ENCODE data around the gene SPINDOC. TPM values are rescaled to one million over a fixed set of nuclear protein-coding genes. Genes with fewer than 3 reads are reported as not detected.
A peak's percentile ranks its signal among the peaks of the same experiment; 100 is the strongest.

The SPINDOC gene
- total and polyA plus RNA-seq, 9 of the 15 experiments (the other 6 are each of a cell fraction or from before 2014, with no cell fraction given) = 0.70 to 36.3 (median 19.6) TPM

DNA sequence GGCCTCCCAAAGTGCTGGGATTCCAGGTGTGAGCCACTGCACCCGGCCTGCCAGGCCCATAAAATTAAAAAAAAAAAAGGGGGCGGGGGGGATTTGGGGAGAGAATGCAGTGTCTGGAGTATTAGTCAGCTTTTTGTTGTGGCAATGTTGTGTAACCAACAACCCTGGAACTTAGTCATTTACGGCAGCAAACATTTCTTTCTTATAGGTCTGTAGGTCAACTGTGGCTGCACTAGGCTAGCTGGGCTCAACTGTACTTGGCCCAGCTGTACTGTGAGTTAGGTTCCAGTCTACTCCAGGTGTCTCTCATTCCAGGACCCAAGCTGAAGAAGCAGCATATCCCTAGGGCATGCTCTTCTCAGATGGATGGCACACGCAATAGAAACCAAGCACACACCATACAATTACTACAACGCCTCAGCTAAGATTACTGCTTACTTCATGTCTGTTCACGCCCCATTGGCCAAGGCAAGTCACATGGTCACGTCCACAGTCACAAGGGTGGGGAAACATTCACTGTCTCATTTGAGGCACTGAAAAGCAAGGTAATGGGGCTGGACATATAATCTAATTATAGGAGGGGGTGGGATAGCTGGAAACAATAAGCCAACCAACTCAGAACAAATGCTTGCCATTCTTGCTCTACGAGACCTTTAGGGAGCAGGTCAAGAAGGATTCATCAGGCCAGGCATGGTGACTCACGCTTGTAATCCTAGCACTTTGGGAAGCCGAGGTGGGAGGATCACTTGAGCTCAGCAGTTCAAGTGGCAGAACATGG lies 10.4 kb upstream of the SPINDOC start (continued):
- TF ChIP-seq ZNF184 (CRISPR knock-in tag; IDR thresholded peaks at IDR 0.05) (no peak), CCNT2 (IDR thresholded peaks at IDR 0.05; ENCODE audit: borderline replicate concordance, extremely low read depth, insufficient read length, low read depth, low read length) (no peak), HMG20B (CRISPR knock-in tag; IDR thresholded peaks at IDR 0.05) (no peak), ATF7 (IDR thresholded peaks at IDR 0.05) (0 out of 2 replicates have a peak, but pooled peaks have one; percentile 26), CEBPG (CRISPR knock-in tag; IDR thresholded peaks at IDR 0.05) (no peak; the same call in 1 of the 2 replicates), CEBPG (tag; conservative IDR thresholded peaks at IDR 0.05 in 1 of 2, IDR thresholded peaks at IDR 0.05 in 1 of 2) (peak; percentile 27 to 61; a peak in 2 of 4 replicates), TAL1 (IDR thresholded peaks at IDR 0.05) (0 out of 2 replicates have a peak, but pooled peaks have one; percentile 4), NELFE (IDR thresholded peaks at IDR 0.05; ENCODE audit: insufficient read depth, insufficient read length) (no peak), CREBBP (IDR thresholded peaks at IDR 0.05; ENCODE audit: low read depth, low read length) (no peak), SMAD4 (CRISPR knock-in tag; conservative IDR thresholded peaks at IDR 0.05) (0 out of 2 replicates have a peak, but pooled peaks have one; percentile 21), ILF3 (IDR thresholded peaks at IDR 0.05; ENCODE audit: borderline replicate concordance) (no peak), KDM4B (IDR thresholded peaks at IDR 0.05; ENCODE audit: borderline replicate concordance in 2 of 2, low read depth in 1 of 2) (no peak), ZNF764 (CRISPR knock-in tag; IDR thresholded peaks at IDR 0.05; ENCODE audit: low read depth) (peak; percentile 88)
- TF ChIP-seq, protein P1, sequence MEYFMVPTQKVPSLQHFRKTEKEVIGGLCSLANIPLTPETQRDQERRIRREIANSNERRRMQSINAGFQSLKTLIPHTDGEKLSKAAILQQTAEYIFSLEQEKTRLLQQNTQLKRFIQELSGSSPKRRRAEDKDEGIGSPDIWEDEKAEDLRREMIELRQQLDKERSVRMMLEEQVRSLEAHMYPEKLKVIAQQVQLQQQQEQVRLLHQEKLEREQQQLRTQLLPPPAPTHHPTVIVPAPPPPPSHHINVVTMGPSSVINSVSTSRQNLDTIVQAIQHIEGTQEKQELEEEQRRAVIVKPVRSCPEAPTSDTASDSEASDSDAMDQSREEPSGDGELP (CRISPR knock-in tag; IDR thresholded peaks at IDR 0.05; ENCODE audit: borderline replicate concordance) = 0 out of 2 replicates have a peak, but pooled peaks have one; percentile 41
- TF ChIP-seq, protein P2, sequence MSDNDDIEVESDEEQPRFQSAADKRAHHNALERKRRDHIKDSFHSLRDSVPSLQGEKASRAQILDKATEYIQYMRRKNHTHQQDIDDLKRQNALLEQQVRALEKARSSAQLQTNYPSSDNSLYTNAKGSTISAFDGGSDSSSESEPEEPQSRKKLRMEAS (CRISPR knock-in tag; IDR thresholded peaks at IDR 0.05) = peak; percentile 57; the same call in 1 of the 2 replicates
- TF ChIP-seq, protein P3, sequence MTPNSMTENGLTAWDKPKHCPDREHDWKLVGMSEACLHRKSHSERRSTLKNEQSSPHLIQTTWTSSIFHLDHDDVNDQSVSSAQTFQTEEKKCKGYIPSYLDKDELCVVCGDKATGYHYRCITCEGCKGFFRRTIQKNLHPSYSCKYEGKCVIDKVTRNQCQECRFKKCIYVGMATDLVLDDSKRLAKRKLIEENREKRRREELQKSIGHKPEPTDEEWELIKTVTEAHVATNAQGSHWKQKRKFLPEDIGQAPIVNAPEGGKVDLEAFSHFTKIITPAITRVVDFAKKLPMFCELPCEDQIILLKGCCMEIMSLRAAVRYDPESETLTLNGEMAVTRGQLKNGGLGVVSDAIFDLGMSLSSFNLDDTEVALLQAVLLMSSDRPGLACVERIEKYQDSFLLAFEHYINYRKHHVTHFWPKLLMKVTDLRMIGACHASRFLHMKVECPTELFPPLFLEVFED (CRISPR knock-in tag; conservative IDR thresholded peaks at IDR 0.05) = no peak
- TF ChIP-seq, protein P4, sequence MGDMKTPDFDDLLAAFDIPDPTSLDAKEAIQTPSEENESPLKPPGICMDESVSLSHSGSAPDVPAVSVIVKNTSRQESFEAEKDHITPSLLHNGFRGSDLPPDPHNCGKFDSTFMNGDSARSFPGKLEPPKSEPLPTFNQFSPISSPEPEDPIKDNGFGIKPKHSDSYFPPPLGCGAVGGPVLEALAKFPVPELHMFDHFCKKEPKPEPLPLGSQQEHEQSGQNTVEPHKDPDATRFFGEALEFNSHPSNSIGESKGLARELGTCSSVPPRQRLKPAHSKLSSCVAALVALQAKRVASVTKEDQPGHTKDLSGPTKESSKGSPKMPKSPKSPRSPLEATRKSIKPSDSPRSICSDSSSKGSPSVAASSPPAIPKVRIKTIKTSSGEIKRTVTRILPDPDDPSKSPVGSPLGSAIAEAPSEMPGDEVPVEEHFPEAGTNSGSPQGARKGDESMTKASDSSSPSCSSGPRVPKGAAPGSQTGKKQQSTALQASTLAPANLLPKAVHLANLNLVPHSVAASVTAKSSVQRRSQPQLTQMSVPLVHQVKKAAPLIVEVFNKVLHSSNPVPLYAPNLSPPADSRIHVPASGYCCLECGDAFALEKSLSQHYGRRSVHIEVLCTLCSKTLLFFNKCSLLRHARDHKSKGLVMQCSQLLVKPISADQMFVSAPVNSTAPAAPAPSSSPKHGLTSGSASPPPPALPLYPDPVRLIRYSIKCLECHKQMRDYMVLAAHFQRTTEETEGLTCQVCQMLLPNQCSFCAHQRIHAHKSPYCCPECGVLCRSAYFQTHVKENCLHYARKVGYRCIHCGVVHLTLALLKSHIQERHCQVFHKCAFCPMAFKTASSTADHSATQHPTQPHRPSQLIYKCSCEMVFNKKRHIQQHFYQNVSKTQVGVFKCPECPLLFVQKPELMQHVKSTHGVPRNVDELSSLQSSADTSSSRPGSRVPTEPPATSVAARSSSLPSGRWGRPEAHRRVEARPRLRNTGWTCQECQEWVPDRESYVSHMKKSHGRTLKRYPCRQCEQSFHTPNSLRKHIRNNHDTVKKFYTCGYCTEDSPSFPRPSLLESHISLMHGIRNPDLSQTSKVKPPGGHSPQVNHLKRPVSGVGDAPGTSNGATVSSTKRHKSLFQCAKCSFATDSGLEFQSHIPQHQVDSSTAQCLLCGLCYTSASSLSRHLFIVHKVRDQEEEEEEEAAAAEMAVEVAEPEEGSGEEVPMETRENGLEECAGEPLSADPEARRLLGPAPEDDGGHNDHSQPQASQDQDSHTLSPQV (IDR thresholded peaks at IDR 0.05) = peak; percentile 71

Measured in K562 (cell line).